ENCODE data around the gene NIPA2.

Gene NIPA2

DNA sequence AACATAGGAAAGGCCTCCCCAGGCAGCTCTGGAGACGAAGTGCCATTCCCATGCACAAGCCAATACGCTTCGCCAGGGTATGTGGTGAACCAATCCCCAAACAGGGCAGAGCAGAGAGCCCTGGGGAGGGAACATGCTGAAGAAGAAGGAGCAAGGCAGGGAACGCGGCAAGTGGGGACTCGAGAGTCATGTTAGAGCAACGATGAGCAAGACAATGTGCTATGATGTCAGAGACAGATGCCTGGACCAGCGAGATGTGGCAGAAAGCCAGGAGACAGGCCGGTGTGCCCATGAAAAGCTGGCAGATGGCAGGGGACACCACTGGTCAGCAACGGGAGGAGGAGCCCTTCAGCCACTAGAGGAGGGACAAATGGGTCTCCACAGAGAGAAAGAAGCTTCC lies 39.6 kb downstream of the NIPA2 start:
- no peak for DNase-seq

DNA sequence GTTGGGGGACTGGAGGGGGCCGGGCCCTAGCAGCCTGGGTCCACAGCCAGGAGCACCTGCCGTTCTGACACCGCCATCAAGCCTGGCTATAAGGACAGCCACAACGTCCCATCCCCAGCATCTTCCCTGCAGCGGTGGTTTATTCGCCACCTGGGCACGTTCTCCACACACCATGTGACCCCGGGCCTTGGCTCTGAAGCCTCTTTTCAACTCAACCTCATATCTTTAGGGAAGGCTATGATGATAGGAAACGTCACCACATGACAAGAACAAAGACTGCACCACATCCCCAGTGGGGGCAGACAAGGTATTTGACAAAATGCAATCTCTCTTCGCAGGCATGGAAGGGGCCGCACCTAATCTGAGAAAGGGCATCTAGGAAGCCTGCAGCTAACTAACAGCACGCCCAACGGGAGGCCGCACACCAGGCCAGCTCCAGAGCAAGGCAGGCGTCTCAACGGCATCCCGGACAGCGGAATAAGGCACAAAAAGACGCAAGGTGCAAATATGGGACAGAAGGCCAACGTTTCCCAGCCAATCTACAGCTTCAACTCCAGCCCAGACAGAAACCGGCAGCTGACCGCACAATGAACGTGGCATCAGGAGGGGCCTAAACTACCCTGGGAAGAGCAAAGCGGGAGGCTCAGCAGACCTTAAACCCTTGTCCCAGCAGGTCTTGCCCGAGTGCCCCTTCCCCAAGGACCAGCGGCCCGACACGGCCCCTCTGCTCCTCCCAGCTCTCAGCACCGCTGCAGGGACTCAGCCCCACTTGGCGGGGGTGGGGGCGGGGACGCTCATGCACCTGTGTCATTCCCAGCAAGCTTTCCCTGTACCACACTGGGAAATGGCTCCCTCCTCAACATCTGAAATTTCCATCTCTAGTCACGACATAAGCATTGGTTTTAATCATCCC lies 41.9 kb downstream of the NIPA2 start:
- DNase-seq: no peak

DNA sequence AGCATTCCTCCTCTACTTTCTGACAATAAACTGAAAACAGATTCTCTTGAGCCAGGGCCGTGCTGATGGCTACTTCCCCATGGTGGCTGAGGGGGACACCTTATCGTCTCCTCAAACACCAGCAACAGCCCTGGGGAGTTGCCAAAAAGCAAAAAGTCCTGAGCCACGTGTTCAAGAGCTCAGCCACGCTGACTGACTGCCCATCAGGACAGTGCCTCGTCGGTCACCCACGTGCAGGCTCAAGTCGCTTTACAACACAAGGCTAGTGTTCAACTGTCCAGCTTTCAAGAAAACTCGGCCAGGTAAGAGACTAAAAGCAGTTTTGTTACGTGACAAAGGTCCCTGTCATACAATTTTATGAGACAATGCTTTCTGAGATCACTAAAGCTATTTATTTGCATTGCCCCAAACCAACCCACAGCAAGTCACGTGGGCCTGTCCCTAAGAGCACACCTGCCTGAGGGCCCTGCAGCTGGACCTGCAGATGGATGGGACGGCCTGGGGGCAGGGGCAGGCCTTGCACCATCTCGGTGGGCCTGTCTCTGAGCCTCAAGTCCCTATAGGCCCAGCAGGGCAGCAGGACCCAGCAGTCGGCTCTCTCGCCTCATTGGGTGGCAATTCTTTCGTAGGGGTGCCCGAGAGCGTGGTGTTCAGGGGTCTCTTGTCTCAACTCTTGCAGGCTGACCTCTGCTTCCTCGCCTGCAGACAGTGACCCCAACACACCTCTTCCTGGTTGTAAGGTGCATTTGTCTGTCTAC lies 42.7 kb downstream of the NIPA2 start:
- no peak for DNase-seq

DNA sequence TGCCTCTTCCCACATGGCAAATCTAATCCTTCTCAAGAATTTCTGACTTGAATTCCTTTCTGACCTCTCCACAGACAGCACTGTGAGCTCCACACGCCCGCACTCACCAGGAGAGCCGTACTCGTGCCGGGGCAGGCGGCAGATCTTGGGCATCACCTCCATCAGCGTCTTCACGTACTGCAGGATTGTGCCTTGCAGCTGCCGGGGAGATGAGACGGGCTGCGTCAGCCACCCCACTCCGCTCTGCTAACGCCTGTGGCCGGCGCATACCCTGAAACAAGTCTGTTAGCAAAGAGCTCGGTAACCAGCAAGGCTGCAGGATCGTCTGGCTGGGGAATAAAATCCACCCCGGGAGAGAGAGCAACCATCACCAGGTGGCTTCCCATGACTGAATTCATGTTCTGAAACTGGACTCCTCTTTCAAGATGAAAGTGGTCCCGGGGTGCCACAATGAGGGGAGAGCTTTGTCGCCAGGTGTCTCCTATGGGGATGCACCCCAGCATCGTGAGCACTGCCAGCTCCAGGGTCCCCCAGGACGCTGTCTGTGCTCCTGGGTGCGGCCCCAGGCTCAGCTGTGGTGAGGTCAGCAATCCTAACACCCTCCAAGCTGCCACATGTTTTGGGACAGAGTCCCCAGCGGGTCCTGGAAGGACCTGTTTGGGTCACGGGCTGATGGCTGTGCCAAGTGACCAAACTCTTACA lies 43.4 kb downstream of the NIPA2 start:
- DNase-seq: no peak

DNA sequence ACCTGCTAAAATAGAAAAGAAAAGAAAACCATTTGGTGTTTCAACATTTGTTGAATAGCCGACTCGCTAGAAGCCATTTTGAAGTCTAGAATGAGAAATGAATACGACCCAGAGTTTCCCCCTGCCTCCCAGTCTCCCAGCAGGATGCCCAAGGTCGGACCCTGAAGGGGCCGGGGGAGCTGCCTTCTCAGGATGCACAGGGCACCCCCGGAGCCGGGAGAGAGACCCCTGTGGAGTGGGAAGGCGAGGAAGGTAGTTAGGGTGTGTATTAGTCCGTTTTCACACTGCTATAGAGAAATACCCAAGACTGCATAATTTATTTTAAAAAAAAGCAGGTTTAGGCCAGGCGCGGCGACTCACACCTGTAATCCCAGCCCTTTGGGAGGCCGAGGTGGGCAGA lies 44.7 kb downstream of the NIPA2 start:
- no peak for DNase-seq

- no peak for DNase-seq
Observed at GRCh38 chr15:22884344-22884743, 45.9 kb downstream of the NIPA2 start.

GRCh38 chr15:22885120-22885519 lies 46.7 kb downstream of the NIPA2 start:
- no peak for DNase-seq

- DNase-seq: no peak
Observed at GRCh38 chr15:22887157-22887951, 48.9 kb downstream of the NIPA2 start.

GRCh38 chr15:22888120-22888859 lies 49.8 kb downstream of the NIPA2 start:
- DNase-seq: no peak

DNA sequence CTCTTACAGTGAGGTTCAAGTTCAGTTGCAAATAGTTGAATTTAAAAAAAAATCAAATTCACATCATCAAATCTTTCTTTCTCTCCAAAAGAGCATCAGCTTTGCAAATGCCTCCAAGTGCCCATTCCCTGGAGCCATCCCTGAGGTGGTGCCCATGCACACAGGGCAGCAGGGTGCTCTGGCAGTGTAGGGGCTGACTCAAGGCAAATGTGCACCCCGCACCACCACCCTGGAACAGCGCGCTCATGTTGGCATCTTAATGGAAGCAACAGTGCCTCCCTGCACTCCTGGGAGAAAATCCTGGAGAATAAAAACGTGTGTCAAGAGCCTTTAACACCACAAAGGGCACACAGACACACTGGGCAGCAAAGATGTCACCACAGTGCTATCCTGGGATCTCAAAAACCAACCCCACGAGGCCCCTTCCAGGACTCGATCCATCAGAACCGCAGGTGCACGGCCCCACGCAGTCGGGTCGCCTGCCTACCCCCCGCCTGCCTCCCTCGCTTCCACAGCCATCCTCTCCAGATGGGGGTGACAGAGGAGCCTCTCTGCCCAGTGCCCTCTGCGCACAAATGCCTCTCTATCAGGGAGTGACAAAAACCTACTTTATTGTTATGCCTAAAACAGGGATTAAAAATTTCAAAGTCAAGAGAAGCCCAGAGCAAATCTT lies 50.8 kb downstream of the NIPA2 start:
- no peak for DNase-seq

DNA sequence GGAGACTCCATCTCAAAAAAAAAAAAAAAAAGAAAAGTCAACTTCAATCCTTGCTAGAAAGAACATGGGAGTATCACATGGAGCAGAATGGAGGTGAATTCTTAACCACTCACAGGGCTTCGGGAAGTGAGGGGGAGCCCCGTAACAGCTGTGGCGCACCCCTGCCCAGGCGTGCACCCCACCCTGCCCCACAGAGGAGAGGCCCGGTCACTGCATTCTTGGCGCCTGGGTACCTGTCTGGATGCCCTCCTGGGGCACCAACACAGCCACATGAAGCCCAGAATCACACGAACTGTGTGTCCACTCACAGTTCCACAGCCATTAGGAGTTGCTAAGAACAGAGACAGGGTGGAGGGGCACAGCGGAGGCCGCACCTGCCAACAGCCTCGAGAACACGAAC lies 51.8 kb downstream of the NIPA2 start:
- no peak for DNase-seq

- no peak for DNase-seq
Observed at GRCh38 chr15:22891426-22892210, 53.2 kb downstream of the NIPA2 start.

DNA sequence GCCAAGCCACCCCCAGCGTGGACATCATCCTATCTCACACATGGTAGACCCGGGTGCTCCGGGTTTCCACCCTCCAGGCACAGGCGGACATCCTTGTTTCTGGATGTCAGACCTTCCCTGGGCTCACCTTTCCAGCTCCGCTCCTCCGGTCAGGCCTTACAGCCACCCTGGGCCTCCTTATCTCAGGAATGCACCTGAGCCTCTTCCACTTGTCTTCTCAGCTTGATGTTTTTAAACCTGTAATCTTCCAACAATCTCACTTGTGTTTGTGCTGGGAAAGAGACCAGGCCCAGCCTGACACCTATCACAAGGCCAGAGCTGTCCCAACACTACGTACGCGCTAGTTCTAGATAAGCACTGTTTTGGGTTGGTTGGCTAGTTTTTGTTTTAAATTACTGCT lies 53.9 kb downstream of the NIPA2 start:
- DNase-seq: no peak

GRCh38 chr15:22893081-22893480 lies 54.6 kb downstream of the NIPA2 start:
- no peak for DNase-seq

GRCh38 chr15:22893881-22894280 lies 55.4 kb downstream of the NIPA2 start:
- no peak for DNase-seq

- no peak for DNase-seq
Observed at GRCh38 chr15:22895465-22896190, 57.2 kb downstream of the NIPA2 start.

- no peak for DNase-seq
Observed at GRCh38 chr15:22902046-22902445, 63.6 kb downstream of the NIPA2 start.

- DNase-seq: no peak
Observed at GRCh38 chr15:22902578-22902977, 64.1 kb downstream of the NIPA2 start.

GRCh38 chr15:22902981-22903380 lies 64.5 kb downstream of the NIPA2 start:
- DNase-seq: no peak

DNA sequence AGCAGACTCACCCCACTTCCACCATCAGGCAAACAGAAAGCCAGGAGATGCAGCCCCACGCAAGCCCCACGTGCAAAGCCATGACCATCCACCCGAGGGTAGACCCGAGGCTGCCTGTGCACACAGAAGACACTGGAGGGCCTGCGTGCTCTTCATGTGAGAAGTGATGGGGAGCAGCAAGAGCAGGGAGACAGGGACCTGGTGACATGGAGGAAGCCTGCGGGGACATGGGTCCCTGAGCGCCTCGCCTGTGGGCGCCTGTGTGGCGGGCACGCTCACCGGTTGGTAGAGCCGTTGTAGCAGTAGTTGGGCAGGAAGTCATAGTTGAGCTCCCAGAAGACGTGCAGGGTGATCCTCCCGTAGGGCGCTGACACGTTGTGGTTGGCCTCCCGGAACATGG lies 65.0 kb downstream of the NIPA2 start:
- no peak for DNase-seq
